ENCODE results near the gene UBR4. TPM values are rescaled to one million over a fixed set of nuclear protein-coding genes. Genes with fewer than 3 reads are reported as not detected.

The UBR4 gene
- total and polyA plus RNA-seq, 12 donors = 60.0 to 115 (median 90.6) TPM

DNA sequence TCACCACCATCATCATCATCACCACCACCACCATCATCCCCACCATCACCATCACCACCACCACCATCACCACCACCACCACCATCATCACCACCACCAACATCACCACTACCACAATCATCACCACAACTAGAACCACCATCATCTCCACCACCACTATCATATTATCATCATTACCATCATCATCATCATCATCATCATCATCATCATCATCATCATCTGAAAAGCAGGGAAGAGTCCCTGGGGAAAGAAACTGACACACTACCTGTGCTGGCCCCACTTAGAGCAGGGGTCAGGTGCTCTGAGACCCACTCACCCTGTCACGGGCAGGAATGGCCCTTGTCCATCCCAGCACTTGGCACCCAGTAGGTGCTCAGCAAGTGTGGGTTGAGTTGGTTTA is 148.7 kb downstream of the UBR4 start:
- no peak for DNase-seq
- Histone ChIP-seq H3K4me1 (no peaks in the 10 kb centered on the region), H3K9me3 (no peaks in the 10 kb centered on the region), H3K4me3 (no peak overlapping the region), H3K27ac (no peak overlapping the region), H3K36me3 (no peaks in the 10 kb centered on the region), H3K27me3 (peaks cover 0 to 27% (median 23%) of the 10 kb centered on the region in 7 donors)
- TF ChIP-seq, protein P1, sequence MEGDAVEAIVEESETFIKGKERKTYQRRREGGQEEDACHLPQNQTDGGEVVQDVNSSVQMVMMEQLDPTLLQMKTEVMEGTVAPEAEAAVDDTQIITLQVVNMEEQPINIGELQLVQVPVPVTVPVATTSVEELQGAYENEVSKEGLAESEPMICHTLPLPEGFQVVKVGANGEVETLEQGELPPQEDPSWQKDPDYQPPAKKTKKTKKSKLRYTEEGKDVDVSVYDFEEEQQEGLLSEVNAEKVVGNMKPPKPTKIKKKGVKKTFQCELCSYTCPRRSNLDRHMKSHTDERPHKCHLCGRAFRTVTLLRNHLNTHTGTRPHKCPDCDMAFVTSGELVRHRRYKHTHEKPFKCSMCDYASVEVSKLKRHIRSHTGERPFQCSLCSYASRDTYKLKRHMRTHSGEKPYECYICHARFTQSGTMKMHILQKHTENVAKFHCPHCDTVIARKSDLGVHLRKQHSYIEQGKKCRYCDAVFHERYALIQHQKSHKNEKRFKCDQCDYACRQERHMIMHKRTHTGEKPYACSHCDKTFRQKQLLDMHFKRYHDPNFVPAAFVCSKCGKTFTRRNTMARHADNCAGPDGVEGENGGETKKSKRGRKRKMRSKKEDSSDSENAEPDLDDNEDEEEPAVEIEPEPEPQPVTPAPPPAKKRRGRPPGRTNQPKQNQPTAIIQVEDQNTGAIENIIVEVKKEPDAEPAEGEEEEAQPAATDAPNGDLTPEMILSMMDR (IDR thresholded peaks at IDR 0.05) = no peak
- WGBS, 2 donors = 88 to 95% methylated on average over 1 of the region's 1 CpG
- intact Hi-C loops (cut with DNase I) = no loop called here
- no peak for ATAC-seq

DNA sequence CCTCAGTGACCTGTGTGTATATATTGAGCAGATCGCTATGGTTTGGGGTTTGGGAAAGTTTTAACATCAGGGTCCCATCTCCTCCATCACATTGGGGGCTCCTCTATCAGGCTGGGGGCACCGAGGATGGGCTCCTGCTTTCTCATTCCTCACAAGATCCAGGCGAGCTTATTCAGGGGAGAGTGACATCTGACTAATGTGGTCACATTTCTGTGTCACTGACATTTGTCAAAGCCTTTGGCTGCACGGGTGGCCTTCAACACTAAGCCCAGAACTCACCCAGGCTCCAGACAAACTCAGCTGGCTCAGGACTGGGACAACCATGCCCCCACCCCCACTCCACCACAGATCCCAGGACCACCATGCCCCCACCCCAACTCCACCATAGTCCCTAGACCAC is 150.3 kb downstream of the UBR4 start:
- ATAC-seq (no peak), DNase-seq (no peak)
- no peak overlapping the region for H3K4me3 ChIP-seq
- WGBS, 2 donors = 53 to 65% methylated on average over 4 of the region's 4 CpGs
- TF ChIP-seq, protein P1 (IDR thresholded peaks at IDR 0.05) = no peak
- no peak overlapping the region for H3K27ac ChIP-seq
- H3K36me3 ChIP-seq = no peaks in the 10 kb centered on the region
- H3K9me3 ChIP-seq = no peaks in the 10 kb centered on the region
- peaks cover 0 to 13% (median 3%) of the 10 kb centered on the region in 9 donors for H3K4me1 ChIP-seq
- peaks cover 0 to 43% (median 30%) of the 10 kb centered on the region in 7 donors for H3K27me3 ChIP-seq
- intact Hi-C loops (cut with DNase I) = loop anchor here in 1 of 10 donors (1.0 kb wide), 1 partner anchor 69 kb away; no protein-coding TSS in a partner anchor

DNA sequence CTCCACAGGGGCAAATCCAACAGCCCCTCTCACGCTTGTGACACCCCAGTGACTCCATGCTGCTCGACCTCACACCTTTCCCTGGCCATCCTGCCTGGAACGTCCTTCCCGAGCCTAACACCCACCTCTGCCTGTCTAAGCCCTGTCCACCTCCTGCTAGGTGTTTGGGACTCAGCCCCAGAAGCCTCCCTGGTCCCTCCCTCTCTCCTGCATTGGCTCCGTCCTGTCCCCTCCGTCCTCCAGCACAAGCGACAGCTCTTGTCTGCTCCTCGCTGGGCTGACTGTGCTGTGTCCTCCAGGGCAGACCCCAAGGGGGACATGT is 151.6 kb downstream of the UBR4 start:
- no peak overlapping the region for H3K4me3 ChIP-seq
- DNase-seq (no peak), ATAC-seq (no peak)
- intact Hi-C loops (cut with DNase I) = no loop called here
- H3K27ac ChIP-seq = no peak overlapping the region
- no peaks in the 10 kb centered on the region for H3K36me3 ChIP-seq
- H3K27me3 ChIP-seq = peaks cover 0 to 56% (median 43%) of the 10 kb centered on the region in 7 donors
- peaks cover 0 to 20% (median 9%) of the 10 kb centered on the region in 9 donors for H3K4me1 ChIP-seq
- WGBS, 2 donors = 40 to 44% methylated on average over 8 of the region's 8 CpGs
- TF ChIP-seq, protein P1 (IDR thresholded peaks at IDR 0.05) = no peak
- no peaks in the 10 kb centered on the region for H3K9me3 ChIP-seq

DNA sequence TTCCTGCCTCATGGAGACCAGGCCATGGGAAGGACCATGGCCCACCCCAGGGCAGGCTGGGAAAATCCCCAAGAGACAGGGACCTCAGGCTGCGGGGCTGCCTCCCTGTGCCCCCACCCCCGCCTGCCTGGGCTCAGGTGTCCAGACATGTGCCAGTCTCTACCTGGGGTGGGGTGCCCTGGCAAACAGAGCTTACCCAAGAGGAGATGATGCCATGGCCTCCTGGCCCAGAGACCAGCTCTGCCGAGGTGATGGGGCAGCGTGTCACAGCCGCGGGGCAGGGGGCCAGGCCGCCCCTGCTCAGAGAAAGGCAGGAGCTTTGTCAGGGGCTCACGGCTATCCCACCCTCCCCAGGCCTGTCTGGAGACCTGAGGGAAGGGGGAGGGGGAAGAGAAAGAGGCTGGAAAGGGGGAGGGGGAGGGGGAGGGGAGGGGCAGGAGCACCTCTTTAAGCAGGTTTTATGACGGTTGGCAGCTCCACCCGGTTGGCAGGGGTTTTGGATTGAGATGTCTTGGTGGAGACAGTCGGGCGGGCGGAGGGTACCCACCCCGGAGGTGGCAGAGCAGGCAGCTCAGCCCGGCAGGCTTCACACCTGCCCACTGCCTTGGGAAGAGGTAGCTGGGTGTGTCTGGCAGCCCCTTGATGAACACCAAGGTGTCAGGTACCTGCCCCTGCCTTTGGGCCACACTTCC is 152.1 kb downstream of the UBR4 start:
- Histone ChIP-seq H3K27me3 (peaks cover 0 to 61% (median 43%) of the 10 kb centered on the region in 7 donors), H3K36me3 (no peaks in the 10 kb centered on the region), H3K27ac (no peak overlapping the region), H3K9me3 (no peaks in the 10 kb centered on the region), H3K4me1 (peaks cover 0 to 20% (median 9%) of the 10 kb centered on the region in 9 donors), H3K4me3 (no peak overlapping the region)
- no peak for ATAC-seq
- TF ChIP-seq, protein P1 (IDR thresholded peaks at IDR 0.05) = no peak
- no peak for DNase-seq
- 57 to 62% methylated on average over 15 of the region's 15 CpGs for WGBS, 2 donors
- intact Hi-C loops (cut with DNase I) = no loop called here

All from heart right ventricle (tissue), 16 donors.